Measurements from ENCODE around the gene TMEM132A. TPM values are rescaled to one million over a fixed set of nuclear protein-coding genes. Genes with fewer than 3 reads are reported as not detected.
"Not testable (repeated sequence)": the region's sequence is repeated elsewhere in the genome, so short reads cannot be mapped to it uniquely, and the experiment has no call there.

TMEM132A gene
- polyA plus RNA-seq, 5 donors: 30.6 to 66.6 (median 51.3) TPM

DNA sequence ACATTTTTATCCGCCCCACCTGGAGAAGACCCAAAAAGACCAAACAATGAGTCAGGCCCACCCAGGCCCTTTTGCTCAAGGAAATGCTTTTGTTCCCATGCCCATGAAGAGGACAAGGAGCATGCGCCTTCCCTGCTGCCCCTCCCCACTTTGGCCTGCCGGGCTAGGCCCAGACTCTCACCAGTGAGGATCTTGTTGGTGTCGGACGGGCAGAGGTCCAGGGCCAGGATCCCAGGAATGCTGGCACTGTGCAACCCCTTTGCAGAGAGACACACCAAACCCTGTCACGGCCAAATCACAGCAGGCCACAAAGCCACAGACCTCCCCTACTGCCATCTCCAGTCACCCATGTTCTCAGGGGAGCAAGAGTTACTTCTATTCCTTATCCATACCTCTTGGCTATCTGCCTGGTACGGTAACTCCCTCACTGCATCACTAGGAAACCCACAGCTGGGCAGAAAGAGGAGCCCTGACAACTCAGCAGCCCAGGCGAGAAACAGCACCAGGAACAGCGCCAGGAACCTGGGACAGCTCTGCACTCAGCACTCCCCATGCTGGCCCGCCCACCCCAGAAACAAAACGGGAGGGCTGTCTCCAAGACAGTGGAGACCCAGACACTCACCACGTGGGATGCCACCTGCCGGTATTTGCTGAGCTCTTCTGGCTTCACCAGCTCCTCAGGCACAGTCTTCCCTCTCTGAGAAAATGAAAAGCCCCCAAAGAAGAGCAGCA is 23.4 kb upstream of the TMEM132A start:
- no peak for DNase-seq

DNA sequence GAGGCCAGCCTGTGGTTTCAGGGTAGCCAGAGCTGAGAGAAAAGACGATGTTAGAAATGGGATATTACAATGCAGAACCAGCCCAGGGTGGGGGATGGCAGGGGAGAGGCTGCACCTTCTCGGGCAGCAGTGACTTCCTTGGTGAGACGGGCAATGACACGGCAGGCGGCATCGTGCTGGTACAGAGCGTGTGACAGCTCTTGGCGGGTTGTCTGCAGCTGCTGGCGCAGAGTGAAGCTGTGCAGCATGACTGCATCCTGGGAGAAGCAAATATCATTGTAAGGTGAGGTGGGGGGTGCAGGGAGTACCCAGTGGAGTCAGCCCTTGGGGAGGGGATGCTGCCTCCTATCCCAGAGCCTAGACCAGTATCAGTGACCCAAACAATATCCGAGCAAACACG is 21.6 kb upstream of the TMEM132A start:
- no peak for DNase-seq

DNA sequence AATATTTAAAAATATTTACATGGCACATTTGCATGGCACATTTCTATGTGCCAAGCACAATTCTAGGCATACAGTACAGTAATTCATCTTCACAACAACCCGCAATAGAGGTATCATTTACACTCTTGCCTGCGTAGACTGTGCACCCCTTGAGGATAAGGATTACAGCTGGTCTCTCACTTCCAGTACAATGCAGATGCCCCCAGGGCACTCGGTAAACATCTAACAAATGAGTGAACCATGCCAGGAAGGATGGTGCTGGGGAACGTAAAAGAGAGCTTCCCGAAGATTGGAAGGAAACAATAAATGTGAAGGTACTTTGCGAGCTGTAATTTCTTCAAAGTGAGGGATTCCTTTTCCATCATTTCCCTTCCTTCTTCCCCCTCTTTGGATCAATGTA is 19.2 kb upstream of the TMEM132A start:
- DNase-seq: no peak

DNA sequence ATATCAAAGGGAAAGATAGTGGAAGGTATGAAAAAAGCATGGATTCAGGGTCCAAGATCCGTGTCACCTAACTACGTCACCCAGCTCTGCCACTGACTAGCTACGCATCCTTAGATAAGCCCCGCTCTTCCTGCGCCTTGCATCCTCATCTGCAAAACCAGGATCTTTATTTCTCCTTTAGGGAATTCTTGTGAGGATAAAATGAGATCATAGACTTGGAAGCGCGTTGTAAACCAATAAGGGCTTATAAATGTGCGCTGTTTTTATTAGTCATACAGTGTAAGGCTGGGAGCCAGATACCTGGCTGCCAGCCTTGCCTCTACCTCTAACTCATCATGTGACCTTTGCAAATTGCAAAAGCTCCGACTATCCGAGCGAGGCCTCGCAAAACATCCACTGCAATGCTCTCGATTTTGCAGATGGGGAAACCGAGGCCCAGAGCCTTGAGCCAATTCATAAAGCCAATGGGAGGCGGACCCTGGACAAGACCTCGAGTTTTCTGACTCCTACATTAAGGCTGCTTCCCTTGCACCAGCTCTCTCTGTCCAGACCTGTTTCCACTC is 18.6 kb upstream of the TMEM132A start:
- DNase-seq: no peak

DNA sequence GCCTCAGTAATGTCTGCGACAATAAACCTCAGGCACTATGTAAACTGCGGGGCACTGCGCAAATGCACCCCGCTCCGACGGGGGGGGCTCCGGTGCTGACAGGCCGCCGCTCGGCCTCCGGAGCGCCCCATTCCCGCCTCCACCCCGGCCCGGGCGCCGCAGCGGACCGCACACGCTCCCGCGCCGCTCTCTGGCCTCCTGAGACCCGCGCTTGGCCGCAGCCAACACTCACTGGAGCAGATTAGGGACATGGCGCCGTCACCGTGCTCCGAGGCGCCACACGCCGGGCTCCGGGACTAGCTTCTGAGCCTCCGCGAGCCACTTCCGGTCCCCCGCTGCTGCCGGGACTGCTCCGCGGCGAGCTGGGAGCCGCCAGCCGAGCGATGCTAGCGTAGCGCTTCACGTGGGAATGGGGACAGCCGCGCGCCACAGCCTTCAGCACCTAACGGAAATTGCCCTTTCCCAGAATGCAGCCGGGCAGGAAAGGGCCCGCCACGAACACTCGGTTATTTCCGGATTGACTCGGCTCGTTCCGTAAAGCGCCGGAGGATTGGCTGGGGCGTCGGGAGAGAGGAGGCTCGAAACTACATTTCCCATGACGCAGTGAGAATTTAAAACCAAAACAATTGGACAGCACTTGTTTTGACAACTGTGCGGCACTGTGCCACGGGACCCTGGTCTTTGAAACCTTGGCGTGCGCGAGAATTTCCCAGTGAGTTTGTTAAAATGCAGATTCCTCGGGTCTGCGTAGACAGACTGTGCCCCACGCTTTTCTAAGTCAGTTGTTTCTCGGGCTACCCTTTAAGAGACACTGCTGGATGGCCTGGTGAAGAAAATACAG is 17.9 kb upstream of the TMEM132A start, which contains the start of gene PRPF19:
PRPF19 (minus strand) TSS at position 454 of the 841 bp plus-strand sequence; CDS start at position 251, 203 bp downstream.
- peak; percentile 95 to 96 for DNase-seq

DNA sequence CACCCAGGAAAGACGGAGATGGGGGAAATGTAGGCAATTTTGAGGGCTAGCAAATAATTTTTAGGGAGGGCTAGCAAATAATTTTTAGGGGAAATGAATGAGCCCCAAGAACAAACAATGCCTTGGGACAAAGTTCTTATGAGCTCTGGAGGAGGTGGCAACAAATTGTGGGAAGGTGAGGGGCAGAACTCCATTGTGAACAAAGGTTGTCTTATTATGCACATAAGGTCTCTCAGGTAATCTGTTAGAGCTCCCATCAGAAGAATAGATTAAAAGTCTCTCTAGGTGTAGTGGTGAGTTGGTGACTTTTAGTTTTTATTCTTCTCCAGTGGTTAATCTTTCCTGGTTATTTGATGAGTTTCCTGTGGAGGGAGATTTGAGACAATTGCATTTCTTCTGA is 15.5 kb upstream of the TMEM132A start:
- no peak for DNase-seq

DNA sequence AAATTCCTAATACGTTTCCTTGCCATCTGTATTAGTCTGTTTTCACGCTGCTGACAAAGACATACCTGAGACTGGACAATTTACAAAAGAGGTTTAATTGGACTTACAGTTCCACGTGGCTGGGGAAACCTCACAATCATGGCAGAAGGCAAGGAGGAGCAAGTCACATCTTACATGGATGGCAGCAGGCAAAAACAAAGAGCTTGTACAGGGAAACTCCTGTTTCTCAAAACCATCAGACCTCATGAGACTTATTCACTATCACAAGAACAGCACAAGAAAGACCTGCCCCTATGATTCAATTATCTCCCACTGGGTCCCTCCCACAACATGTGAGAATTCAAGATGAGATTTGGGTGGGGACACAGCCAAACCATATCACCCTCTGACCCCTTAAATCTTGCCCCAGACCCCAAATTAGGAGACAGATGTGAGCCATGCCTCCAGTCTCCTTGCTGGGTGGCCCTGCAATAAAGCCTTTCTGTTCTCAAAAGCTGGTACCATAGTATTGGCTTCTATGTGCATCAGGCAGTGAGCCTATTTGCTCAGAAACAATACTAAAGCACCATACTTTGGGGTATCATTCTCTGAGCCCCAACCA is 14.5 kb upstream of the TMEM132A start:
- not testable (repeated sequence) for DNase-seq

DNA sequence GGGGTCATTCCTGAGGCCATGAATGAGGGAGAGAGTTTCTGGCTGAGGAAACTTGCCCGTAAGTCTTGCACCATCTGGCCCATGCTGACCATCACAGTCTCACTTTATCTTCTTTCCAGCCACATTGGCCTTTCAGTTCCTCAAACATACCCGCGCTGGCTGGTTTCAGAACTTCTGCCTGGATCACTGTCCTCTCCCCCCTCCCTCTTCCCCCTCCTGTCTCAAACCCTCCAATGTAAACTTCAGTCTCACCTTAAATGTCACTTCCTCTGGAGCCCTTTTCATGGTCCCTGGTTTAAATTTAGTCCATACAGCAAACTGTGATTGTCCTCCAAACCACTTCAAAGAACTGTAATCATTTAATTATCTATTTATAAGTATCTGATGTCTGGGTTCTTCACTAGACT is 14.0 kb upstream of the TMEM132A start:
- DNase-seq: no peak

DNA sequence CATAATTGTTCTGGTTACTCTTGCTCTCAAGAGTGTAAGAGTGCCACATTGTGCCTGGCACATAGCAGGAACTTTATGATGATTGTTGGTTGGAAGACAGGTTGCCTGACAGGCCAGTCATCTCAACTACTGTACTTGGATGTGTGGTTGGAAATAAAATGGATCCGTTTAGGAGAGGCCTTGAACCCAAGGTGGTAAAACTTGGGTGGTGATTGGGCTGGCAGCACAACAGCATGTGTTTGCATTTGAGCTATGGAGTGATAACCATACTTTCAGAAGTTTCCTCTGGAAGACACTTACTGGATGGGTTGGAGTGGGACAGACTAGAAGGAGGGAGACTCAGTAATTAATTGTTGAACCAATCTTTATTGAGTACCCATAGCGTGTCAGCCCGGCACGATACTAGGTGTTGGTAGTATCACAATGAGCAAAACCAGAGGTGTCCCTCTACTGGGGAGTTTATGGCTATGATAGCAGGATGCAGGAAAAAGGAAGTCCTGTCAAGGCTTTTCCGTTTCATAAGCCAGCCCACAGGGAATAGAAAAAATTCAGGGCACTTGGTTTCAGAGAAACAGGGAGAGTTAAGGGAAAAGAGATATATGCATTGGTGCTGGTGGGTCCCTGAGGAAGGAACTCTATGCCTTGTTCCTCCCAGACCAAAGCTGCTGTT is 13.4 kb upstream of the TMEM132A start:
- no peak for DNase-seq

DNA sequence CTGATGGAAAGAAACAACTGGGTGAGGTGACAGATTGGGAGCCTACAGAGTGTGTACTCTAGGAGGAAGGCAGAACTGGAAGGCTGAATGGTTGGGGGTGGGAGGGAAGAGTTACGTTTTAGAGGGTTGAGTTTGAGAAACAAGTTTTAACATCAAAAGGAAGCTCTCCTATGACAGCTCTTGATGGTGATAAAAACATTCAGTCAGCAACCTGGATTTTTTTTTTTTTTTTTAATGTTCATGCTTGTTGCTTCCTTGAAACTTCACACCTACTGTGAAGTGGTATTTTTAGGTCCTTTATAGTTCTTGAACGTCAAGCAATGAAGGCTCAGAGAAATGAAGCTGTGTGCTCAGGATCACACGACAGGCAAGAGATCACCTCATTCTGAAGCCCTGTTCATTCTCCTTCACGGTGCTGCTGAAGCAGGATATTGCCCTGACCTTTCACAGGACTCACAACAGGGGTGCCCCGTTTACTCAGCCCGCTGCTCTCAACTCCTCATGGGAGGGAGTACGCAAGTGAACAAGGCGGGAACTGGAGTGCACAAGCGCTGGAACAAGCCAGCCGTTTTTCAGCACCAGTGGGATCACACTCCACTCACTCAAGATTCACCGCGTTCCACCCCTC is 11.9 kb upstream of the TMEM132A start:
- DNase-seq: no peak

DNA sequence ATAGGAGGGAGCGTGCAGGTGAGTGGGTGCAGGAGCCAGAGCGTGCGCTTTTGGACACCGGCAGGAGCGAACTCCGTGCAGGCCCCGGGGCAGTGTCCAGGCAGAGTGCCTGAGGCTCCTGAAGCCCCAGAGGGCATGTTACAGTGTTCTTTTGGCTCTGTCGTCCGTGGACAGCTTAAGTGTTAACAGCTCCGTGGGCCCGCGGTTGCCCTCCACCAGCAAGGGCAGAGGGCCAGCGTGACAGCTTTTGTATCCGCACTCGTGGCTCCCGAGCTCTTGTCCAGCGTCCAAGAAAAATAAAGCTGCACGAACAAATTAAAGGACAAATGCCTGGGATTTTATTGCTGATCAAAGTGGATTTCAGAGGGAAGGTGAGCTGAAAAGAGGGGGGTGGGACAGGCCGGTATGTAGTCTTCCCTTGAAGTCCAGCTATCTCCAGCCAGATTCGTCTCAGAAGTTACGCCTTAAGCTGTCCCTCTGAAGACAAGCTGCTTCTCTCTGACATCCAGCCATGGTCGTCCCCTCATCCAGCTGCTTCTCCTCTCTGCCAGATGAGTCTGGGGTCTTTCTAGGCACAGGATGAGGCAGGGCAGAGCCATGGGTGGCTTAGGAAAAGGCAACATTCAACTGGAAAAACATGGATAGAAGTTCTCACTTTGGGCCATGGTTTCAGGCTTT is 11.3 kb upstream of the TMEM132A start:
- DNase-seq: no peak

DNA sequence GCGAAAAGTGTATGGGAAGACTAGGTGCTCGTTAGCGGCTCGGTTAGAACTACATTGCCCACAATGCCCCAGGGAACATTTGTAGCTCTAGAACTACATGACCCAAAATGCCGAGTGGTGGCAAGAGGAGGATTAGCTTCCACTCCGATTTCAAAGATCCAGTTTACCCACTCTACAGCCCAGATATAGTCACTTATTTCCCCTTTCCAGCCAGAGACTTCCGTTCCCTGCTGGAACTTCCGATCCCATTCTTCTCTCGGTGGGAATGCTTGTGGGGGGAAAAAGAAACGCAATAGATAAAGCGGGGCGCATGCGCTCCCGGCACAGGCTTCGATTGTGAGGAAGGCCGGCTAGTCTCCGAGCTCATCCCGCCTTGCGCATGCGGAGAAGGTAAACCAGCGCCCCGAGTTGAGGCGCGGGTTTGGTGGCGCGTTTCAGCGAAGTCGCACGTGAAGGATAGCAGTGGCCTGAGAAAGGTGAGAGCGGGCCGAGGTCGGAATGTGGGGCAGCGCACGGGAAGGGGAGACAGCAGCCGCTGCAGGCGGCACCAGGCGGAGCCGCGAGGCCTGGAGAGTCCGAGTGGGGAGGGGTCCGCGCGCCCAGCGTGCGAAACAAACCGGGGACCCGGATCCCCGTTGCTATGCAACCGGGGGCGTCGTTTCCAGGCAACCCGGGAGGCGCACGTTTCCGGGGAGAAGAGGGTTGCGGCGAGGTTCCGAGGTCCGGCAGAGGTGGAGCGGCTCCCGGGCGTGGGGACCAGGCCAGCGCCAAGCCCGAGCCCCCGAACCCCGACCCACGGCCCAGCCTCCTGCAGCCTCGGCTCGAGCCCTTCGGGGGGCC is 10.2 kb upstream of the TMEM132A start, which contains the start of gene TMEM109:
TMEM109 (plus strand) TSS at position 366 of the 840 bp plus-strand sequence. CDS start 5,536 bp downstream, outside the sequence.
- peak; percentile 90 to 92 for DNase-seq

DNA sequence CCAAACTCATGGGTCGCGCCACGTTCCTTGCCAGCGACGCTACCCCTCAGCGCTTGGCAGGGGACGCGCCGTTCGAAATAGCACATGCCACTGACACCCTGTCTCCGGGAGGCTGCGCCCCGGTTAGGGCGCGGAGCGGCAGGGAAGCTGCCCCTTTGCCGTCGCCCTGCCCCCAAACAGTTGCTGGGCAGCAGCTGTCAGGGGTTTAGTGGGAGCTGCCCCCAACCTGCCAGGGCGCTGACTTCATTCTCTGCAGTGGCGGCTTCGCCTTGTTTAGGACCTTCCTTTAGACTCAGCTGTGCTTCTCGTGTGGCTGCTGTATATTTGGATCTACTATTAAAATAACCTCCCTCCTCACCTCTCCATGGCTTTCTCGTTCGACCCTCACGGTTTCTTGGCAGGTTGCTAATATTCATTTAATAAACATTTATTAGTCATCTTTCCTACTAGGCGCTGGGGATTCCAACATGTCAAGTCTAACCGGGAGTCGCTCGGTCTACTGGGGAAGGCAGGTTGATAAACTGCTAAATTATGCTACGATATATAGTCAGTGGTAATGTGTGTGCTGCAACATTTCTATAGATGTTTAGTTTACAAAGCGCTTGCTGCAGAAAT is 9.5 kb upstream of the TMEM132A start:
- DNase-seq: no peak

DNA sequence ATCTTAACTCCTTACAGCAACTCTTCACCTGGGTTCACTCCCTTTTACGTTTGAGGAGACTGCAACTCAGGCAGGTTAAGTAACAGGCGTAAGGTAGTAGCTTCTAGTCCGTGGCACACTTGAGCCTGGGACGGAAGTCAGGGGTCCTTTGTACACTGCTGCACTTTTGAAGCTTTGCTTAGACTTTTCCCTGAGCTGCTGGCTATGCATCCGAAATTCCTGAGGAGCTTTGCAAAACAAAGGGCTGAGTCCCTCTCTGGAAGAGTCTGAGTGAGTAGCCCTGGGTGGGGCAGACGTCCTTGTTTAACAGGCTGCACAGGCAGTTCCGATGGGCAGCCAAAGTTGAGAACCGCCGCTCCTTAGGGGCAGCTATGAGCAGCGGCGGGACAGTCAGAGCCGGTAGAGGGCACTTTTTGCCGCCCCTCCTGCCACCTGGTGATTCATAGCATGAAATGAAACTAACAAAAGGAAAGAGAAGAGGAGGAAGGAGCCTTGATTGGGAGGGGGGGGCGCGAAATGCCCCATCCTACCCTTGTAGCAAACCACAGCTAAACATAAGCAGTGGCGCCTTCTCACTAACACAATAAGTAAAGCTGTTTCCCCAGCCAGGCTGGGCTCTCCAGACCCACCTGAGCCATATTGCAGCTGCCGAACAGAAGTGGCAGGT is 8.9 kb upstream of the TMEM132A start:
- no peak for DNase-seq

DNA sequence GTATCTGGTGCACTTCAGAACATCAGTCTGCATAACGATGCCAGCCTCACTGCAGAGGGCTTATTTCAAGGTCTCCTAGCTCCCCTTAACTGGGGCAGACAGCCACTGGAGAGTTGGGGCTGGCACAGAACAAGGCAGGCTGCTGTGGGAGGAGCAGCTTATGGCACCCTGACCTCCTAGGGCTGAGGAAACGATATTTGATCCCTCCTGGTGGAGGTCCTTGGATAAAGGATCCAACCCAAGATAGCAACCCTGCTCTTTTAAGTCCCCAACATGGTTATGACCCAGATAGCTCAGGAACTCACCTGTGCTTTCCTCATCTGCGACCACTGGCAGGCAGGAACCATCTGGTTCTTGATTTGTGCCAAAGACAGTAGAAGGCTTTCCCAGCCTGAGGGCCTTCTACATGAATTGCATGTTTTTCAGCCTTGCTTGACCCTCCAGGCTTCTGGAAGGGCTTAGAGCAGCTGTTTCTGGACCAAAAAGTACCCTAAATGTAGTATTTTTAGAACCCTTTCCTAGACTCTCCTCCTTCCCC is 7.5 kb upstream of the TMEM132A start:
- no peak for DNase-seq

DNA sequence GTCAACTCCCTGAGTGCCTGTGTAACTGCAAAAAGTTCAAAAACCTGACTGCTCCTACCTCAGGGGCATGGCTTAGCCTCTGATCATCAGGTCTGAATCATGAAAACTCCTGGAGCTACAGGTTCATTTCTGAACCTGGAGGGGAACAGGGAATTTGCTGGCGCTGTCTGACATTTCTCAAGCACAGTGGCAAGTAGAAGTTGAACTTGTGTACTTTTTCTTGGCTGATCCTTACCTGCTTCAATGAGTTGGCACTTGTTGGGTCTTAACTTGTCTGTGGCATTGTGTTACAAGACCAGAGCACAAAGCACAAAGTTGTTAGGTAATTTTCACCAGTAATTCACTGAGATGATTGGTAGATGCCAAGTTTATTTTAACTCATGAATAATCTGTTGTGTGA is 7.0 kb upstream of the TMEM132A start:
- no peak for DNase-seq

DNA sequence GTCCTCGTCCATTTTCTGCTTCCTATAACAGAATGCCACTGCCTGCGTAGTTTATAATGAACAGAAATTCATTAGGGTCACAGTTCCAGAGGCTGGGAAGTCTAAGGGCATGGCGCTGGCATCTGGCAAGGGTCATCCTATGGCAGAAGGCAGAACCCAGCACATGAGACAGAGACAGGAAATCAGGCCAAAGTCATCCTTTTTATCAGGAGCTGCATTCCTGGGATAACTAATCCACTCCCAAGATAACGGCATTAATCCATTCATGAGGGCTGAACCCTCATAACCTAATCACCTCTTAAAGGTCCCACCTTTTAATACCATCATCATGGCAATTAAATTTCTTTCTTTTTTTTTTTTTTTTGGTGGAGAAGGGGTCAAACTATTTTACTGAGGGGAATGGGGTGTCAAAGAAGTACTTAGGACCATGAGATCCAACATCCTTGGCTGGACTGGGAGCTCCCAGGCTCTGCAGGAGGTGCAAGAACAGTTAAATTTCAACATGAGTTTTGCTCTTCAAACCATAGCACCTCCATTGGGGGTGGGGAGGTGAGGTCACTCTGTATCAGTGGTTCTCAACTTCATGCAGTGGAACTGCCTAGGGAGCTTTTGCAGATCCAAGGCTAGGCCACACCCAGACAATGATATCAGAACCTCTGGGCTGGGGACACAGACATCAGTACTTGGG is 5.9 kb upstream of the TMEM132A start:
- no peak for DNase-seq

DNA sequence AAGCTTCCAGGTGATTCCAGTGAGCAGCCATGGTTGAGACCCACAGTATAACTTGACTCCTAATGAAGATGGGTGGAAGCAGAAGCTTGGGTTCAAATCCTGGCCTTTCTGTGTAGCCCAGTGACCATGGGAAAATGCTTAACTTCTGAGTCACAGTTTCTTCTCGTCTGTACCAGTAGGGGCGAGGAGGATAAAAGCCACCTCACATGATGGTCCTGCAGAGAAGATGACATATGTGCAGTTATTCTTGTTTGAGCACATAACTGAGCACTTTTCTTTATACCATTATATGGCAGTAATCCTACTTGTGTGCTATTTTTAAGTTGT is 5.4 kb upstream of the TMEM132A start:
- DNase-seq: no peak

All from right lung (tissue), 5 donors.